ENCODE data around the gene KIF5B.
"Not testable (repeated sequence)": the region's sequence is repeated elsewhere in the genome, so short reads cannot be mapped to it uniquely, and the experiment has no call there.

GRCh38 chr10:32098566-32099259 lies 42.5 kb upstream of the KIF5B start:
- not testable (repeated sequence) for TF ChIP-seq EZH2 (IDR thresholded peaks at IDR 0.05); POLR2A (IDR thresholded peaks at IDR 0.05; ENCODE audit: borderline replicate concordance, extremely low read depth, insufficient read depth, insufficient read length); CTCF (IDR thresholded peaks at IDR 0.05 in 2 of 3, conservative IDR thresholded peaks at IDR 0.05 in 1 of 3; ENCODE audit: borderline replicate concordance in 1 of 3, insufficient read depth in 1 of 3, low read depth in 2 of 3, low read length in 2 of 3); ZFX (IDR thresholded peaks at IDR 0.05); RAD21 (IDR thresholded peaks at IDR 0.05; ENCODE audit: low read depth); EZH2phosphoT487 (IDR thresholded peaks at IDR 0.05; ENCODE audit: borderline replicate concordance); TCF7L2 (IDR thresholded peaks at IDR 0.05; ENCODE audit: borderline replicate concordance, extremely low read depth, insufficient read depth, insufficient read length); POLR2AphosphoS5 (IDR thresholded peaks at IDR 0.05; ENCODE audit: low read depth, low read length); REST (IDR thresholded peaks at IDR 0.05; ENCODE audit: low read depth); JUND (IDR thresholded peaks at IDR 0.05)

All from HCT116 (cell line).